ENCODE measurements around the gene CRABP2. TPM values are rescaled to one million over a fixed set of nuclear protein-coding genes. Genes with fewer than 3 reads are reported as not detected.

The CRABP2 gene
- total RNA-seq, 4 donors from 2014 or later = 67.9 to 103 (median 96.1) TPM

DNA sequence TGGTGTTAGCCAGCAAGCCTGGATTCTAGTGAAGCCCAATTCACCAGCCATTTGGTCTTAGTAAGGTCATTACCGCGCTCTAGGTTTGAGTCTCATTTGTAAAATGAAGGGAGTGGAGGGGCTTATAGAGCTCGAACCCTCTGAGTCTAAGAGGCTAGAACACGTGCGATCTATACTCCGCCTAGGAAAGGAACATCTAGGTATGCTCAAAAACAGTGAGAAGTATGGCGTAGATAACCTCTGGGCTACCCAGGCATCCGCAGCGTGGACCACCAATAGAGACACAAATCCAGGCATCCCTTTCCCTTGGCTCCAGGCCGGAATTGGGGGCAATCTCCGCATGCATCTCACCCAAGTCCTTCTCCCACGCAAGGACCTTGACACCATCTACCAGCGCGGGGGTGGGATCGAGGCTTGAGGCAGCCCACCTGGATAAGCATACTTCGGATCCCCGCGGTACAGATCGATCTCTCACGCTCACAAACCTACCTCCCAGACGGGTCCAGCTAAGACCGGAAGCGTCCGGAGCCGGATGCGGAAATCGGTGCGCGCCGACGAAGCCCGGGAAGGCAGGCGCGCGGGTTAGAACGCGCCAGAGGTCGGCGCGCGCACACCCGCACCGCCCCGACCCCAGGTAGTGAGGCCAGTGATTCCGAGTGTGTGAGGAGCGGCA is 22.7 kb upstream of the CRABP2 start, which contains the start of gene METTL25B:
Gene METTL25B, plus strand, starts transcription at position 544 of the 673 bp plus-strand sequence. CDS start 636 bp downstream, outside the sequence.
- DNase-seq (ENCODE audit: low spot score in 2 of 2) = peak; percentile 75 to 96
- H3K4me3 ChIP-seq (ENCODE audit: low read depth, poor library complexity, severe bottlenecking) = peak within 1 kb of the TSS; percentile 83
- peak in 1 of 2 donors; percentile 24 for TF ChIP-seq POLR2A (IDR thresholded peaks at IDR 0.05)
- no peak for TF ChIP-seq CTCF (IDR thresholded peaks at IDR 0.05)
- intact Hi-C loops (cut with DNase I; ENCODE audit: low total_unique reads) = no loop called here
- 1 to 3% methylated on average over 22 to 45 of the region's 46 CpGs for WGBS, 2 donors

- TF ChIP-seq POLR2A (IDR thresholded peaks at IDR 0.05) (no peak), CTCF (IDR thresholded peaks at IDR 0.05) (no peak)
- no peak for DNase-seq (ENCODE audit: low spot score in 2 of 2)
- intact Hi-C loops (cut with DNase I; ENCODE audit: low total_unique reads) = no loop called here
- 43 to 46% methylated on average over 7 of the region's 7 CpGs for WGBS, 2 donors
- H3K4me3 ChIP-seq (ENCODE audit: low read depth, poor library complexity, severe bottlenecking) = peak overlapping the region; percentile 83
Observed at GRCh38 chr1:156727492-156727891, 22.1 kb upstream of the CRABP2 start.

- 35 to 39% methylated on average over 15 of the region's 15 CpGs for WGBS, 2 donors
- peak; percentile 56 to 85 for DNase-seq (ENCODE audit: low spot score in 2 of 2)
- intact Hi-C loops (cut with DNase I; ENCODE audit: low total_unique reads) = loop anchor here (1.0 kb wide), 1 partner anchor 34 kb away; no protein-coding TSS in a partner anchor
- TF ChIP-seq CTCF (IDR thresholded peaks at IDR 0.05) (no peak), POLR2A (IDR thresholded peaks at IDR 0.05) (no peak)
- no peak overlapping the region for H3K4me3 ChIP-seq (ENCODE audit: low read depth, poor library complexity, severe bottlenecking)
Observed at GRCh38 chr1:156726549-156727226, 21.3 kb upstream of the CRABP2 start.

- intact Hi-C loops (cut with DNase I; ENCODE audit: low total_unique reads) = loop anchor here (1.0 to 2.0 kb wide), 2 partner anchors 33 to 37 kb away; no protein-coding TSS in a partner anchor
- TF ChIP-seq POLR2A (IDR thresholded peaks at IDR 0.05) (no peak), CTCF (IDR thresholded peaks at IDR 0.05) (peak in 1 of 3 donors; percentile 86)
- peak; percentile 86 to 97 for DNase-seq (ENCODE audit: low spot score in 2 of 2)
- H3K4me3 ChIP-seq (ENCODE audit: low read depth, poor library complexity, severe bottlenecking) = no peak overlapping the region
- 11 to 12% methylated on average over 18 of the region's 18 CpGs for WGBS, 2 donors
Observed at GRCh38 chr1:156725683-156726280, 20.4 kb upstream of the CRABP2 start.

DNA sequence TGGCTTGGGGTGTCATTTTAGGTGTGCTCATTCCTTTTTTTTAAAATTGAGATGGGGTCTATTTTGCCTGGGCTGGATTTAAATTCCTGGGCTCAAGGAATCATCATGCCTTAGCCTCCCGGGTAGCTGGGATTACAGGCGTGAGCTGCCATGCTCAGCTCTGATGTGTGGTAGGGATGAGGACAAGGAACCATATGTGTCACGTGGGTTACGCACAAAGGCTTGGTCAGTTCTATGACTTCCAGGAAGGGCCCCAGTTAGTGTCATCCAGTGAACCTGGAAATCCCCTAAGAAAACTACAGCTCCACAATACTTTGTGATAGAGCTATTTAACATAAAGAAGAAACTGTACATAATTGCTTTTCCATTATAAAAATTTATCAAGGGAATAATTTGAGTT is 16.2 kb upstream of the CRABP2 start:
- no peak overlapping the region for H3K4me3 ChIP-seq (ENCODE audit: low read depth, poor library complexity, severe bottlenecking)
- DNase-seq (ENCODE audit: low spot score in 2 of 2) = no peak
- 88 to 95% methylated on average over 4 of the region's 4 CpGs for WGBS, 2 donors
- TF ChIP-seq POLR2A (IDR thresholded peaks at IDR 0.05) (no peak), CTCF (IDR thresholded peaks at IDR 0.05) (no peak)
- intact Hi-C loops (cut with DNase I; ENCODE audit: low total_unique reads) = no loop called here
